HEK293T (cell line): Measurements from ENCODE around the gene DENND2A.

Source experiments
- BHLHE40 ChIP-seq: fragments of 450-650 bp; IDR thresholded peaks from 2 replicates; pipeline ENCODE4 v1.6.1; 2016; ENCODE audit warnings: mild to moderate bottlenecking, moderate library complexity, borderline replicate concordance
- CTBP1 ChIP-seq: fragments of 450-650 bp; IDR thresholded peaks from 2 replicates; pipeline ENCODE4 v1.6.1; 2016; ENCODE audit warnings: borderline replicate concordance
- ELF4 ChIP-seq: fragments of 450-650 bp; IDR thresholded peaks from 2 replicates; pipeline ENCODE4 v1.6.1; 2017; ENCODE audit warnings: antibody characterized with exemption
- FOXA1 ChIP-seq: fragments of 450-650 bp; IDR thresholded peaks from 2 replicates; pipeline ENCODE4 v1.6.1; 2016; ENCODE audit warnings: mild to moderate bottlenecking
- FOXM1 ChIP-seq: fragments of 450-650 bp; IDR thresholded peaks from 2 replicates; pipeline ENCODE4 v1.6.1; 2017; ENCODE audit warnings: mild to moderate bottlenecking, borderline replicate concordance
- HDGF ChIP-seq: fragments of 450-650 bp; IDR thresholded peaks from 2 replicates; pipeline ENCODE4 v1.6.1; 2017; ENCODE audit warnings: antibody characterized with exemption, borderline replicate concordance
- NFRKB ChIP-seq: fragments of 450-650 bp; IDR thresholded peaks from 2 replicates; pipeline ENCODE4 v1.6.1; 2016; ENCODE audit warnings: mild to moderate bottlenecking, moderate library complexity
- SP1 ChIP-seq: fragments of 450-650 bp; IDR thresholded peaks from 2 replicates; pipeline ENCODE4 v1.6.1; 2017
- TARDBP ChIP-seq: fragments of 450-650 bp; IDR thresholded peaks from 2 replicates; pipeline ENCODE4 v1.6.1; 2016
- ZNF384 ChIP-seq: fragments of 450-650 bp; IDR thresholded peaks from 2 replicates; pipeline ENCODE4 v1.6.1; 2016

GRCh38 chr7:140479062-140479738 is 161.4 kb downstream of the DENND2A start, which contains the start of gene MKRN1:
- TF ChIP-seq FOXA1 (no peak), BHLHE40 (no peak), ELF4 (peak; percentile 83), NFRKB (no peak), FOXM1 (peak; percentile 55; the same call in 1 of the 2 replicates), TARDBP (no peak), ZNF384 (no peak), HDGF (no peak), CTBP1 (no peak), SP1 (no peak)
